Parietal lobe (tissue), 2 donors: ENCODE measurements around the gene ALDH1L1. TPM values are rescaled to one million over a fixed set of nuclear protein-coding genes. Genes with fewer than 3 reads are reported as not detected.

Source experiments
- small RNA-seq: library from RNA; depleted of rRNA; stranded (forward); fragments of <200 nt; gene quantifications from one replicate; pipeline ENCODE3, GENCODE V24; 2014; ENCODE audit warnings: low replicate concordance
- total RNA-seq: library from RNA; depleted of rRNA; stranded (reverse); fragments of >200 nt; gene quantifications from one replicate; pipeline ENCODE4 v1.2.3, GENCODE V29; 2014

ALDH1L1 gene
- total RNA-seq = 2.8 TPM

DNA sequence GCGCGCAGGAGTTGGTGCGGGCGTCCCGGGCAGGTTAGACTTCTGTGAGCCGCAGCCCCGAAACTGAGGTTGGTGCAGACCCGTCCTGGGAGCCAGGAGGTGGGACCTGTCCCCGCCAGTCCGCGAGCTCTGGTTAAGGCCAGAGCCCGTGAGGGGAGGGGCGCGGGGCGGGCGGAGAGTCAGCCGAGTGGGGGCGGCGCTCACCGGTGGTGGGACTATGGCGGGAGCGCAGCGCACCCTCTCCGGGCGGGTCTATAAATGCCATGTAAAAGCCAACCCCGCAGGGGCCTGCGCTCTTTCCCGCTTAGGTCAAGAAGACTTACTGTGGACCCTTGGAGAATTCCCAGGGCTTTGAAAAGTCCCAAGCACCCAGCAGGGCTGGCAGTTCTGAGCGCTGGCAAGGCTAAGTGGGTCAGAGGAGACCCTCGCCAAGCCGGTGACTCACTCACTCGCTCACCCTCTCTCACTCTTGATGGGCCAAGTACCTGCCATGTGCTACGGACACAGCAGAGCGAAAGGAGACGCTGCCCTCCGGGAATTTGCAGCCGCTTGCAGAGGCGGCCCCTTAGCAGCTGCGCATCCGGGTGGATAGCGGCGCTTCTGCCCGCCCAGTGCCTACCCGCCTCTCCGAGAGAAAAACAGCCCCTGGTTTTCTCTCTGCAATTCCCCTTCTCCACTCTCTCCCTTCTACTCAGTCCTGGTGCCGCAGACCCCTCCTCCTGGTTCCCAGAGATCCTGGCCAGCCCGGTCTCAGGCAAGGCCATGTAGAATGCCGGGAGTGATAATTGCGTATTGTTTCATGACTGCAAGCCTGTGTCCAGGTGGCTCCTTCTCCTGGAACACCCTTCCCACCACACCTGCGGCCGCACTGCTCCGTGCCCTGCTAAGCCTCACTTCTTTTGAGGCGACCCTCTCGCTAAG is at the start of gene ALDH1L1:
ALDH1L1 (minus strand) TSS at position 110 of the 921 bp plus-strand sequence. CDS start 19,607 bp downstream, outside the sequence.

GRCh38 chr3:126083913-126084767 is 96.2 kb downstream of the ALDH1L1 start, which contains the start of gene SLC41A3:
Gene SLC41A3, minus strand, starts transcription at chr3:126084124. Its CDS starts 15,905 bp downstream, at chr3:126068219.

Small RNA genes lying within 50 kb of the gene (small RNA-seq; reads per million reads assigned to genes)
- 0.55 reads per million, percentile 50 among the genes with 10 or more reads in this experiment for gene RNU1-30P

Other genes with a start within 250 kb of the ALDH1L1 start
- 0.94 TPM for gene ROPN1B, start 211.4 kb downstream of the ALDH1L1 start, total RNA-seq
- 77.9 TPM for gene SLC41A3, start 96.5 kb downstream of the ALDH1L1 start, total RNA-seq
- 3.1 TPM for gene KLF15, start 176.8 kb upstream of the ALDH1L1 start, total RNA-seq
- gene CFAP100, start 214.3 kb upstream of the ALDH1L1 start, total RNA-seq = 5.9 TPM